Keratinocyte (primary cell): ENCODE data around the gene ADGRV1. TPM values are rescaled to one million over a fixed set of nuclear protein-coding genes. Genes with fewer than 3 reads are reported as not detected.

Experiments
- DNase-seq: peaks from one replicate; pipeline ENCODE4 v3.0.0-alpha.2; 2011; ENCODE audit warnings: low read depth, missing footprints, low spot score
- FAIRE-seq: peaks from 2 replicates; lab custom pipeline; 2011; peaks lifted over from hg19 to GRCh38; lab: Jason Lieb, UNC
- H2AFZ ChIP-seq: 2 replicates; pipeline ENCODE4 v1.6.0; 2012; ENCODE audit warnings: low read length, control low read depth, inconsistent platforms; ENCODE audit not compliant: control insufficient read depth
- H3K27ac ChIP-seq: 2 replicates; pipeline ENCODE4 v1.5.1; 2011; ENCODE audit warnings: low read length; ENCODE audit not compliant: control insufficient read depth, insufficient read depth
- H3K27me3 ChIP-seq: 3 replicates; pipeline ENCODE4 v1.6.0; 2011; ENCODE audit warnings: low read length; ENCODE audit not compliant: control insufficient read depth, insufficient read depth; ENCODE audit errors: extremely low read depth
- H3K36me3 ChIP-seq, 2 experiments: 2 replicates in 1 of 2; 3 replicates in 1 of 2; pipeline ENCODE4 v1.5.1; 2011; ENCODE audit warnings: low read length in 2 of 2, mild to moderate bottlenecking in 1 of 2; ENCODE audit not compliant: control insufficient read depth in 2 of 2, insufficient read depth in 2 of 2; ENCODE audit errors: extremely low read depth in 1 of 2
- H3K4me1 ChIP-seq: 3 replicates; pipeline ENCODE4 v1.5.1; 2011; ENCODE audit warnings: low read length; ENCODE audit not compliant: control insufficient read depth, insufficient read depth; ENCODE audit errors: extremely low read depth
- H3K4me2 ChIP-seq: 3 replicates; pipeline ENCODE4 v1.6.0; 2011; ENCODE audit warnings: low read depth, low read length; ENCODE audit not compliant: control insufficient read depth, insufficient read depth; ENCODE audit errors: extremely low read depth
- H3K4me3 ChIP-seq, 3 experiments: fragments of 200-600 bp in 1 of 3; sonication (generic) in 1 of 3; 2 replicates in 2 of 3; 3 replicates in 1 of 3; pipeline ENCODE4 v1.5.1; 2011 to 2016; ENCODE audit warnings: low read length in 3 of 3, mild to moderate bottlenecking in 3 of 3, control low read depth in 2 of 3, inconsistent platforms in 1 of 3, low read depth in 1 of 3, mixed read lengths in 1 of 3, mixed run types in 1 of 3, moderate library complexity in 1 of 3; ENCODE audit not compliant: control insufficient read depth in 2 of 3, insufficient read depth in 2 of 3; ENCODE audit errors: extremely low read depth in 1 of 3
- H3K79me2 ChIP-seq: 2 replicates; pipeline ENCODE4 v1.6.0; 2012; ENCODE audit warnings: low read length; ENCODE audit not compliant: control insufficient read depth, insufficient read depth
- H3K9ac ChIP-seq: 3 replicates; pipeline ENCODE4 v1.6.0; 2011; ENCODE audit warnings: low read length; ENCODE audit not compliant: control insufficient read depth, insufficient read depth; ENCODE audit errors: extremely low read depth
- H3K9me1 ChIP-seq: 3 replicates; pipeline ENCODE4 v1.6.0; 2011; ENCODE audit warnings: low read length; ENCODE audit not compliant: control insufficient read depth, insufficient read depth; ENCODE audit errors: extremely low read depth
- H3K9me3 ChIP-seq: 2 replicates; pipeline ENCODE4 v1.5.1; 2012; ENCODE audit warnings: low read depth, low read length; ENCODE audit not compliant: control insufficient read depth
- H4K20me1 ChIP-seq: 3 replicates; pipeline ENCODE4 v1.6.0; 2011; ENCODE audit warnings: low read length; ENCODE audit not compliant: control insufficient read depth, insufficient read depth; ENCODE audit errors: extremely low read depth
- CTCF ChIP-seq, 3 experiments: IDR thresholded peaks in 1 of 3; conservative IDR thresholded peaks in 1 of 3; optimal IDR thresholded peaks in 1 of 3; 2 replicates in 2 of 3; 3 replicates in 1 of 3; pipeline versions ENCODE3 to v1.5.1; 2011; ENCODE audit warnings: low read length in 3 of 3, mild to moderate bottlenecking in 3 of 3, moderate library complexity in 2 of 3, control low read depth in 1 of 3, inconsistent platforms in 1 of 3; ENCODE audit not compliant: insufficient read depth in 2 of 3; ENCODE audit errors: extremely low read depth in 1 of 3
- EZH2 ChIP-seq: IDR thresholded peaks from one replicate; pipeline ENCODE4 v1.6.1; 2012; ENCODE audit warnings: inconsistent platforms, mild to moderate bottlenecking, low read length, moderate library complexity
- dilution Hi-C: fragments of 300-500 bp; cut with MboI; formaldehyde crosslinking; loops from one replicate; pipeline ENCODE4 v1.7.0; 2020; ENCODE audit warnings: low sequenced_read_pairs; ENCODE audit not compliant: extremely low pct_ligation_motif_present
- polyA plus RNA-seq, 5 experiments: library from polyadenylated mRNA; depleted of rRNA in 3 of 5; stranded (reverse) in 3 of 5; stranded (forward) in 1 of 5; unstranded in 1 of 5; fragments of >200 nt; gene quantifications; 1 replicate in 1 of 5; 2 replicates in 3 of 5; 3 replicates in 1 of 5; pipeline versions ENCODE4 v1.2.1 to v1.2.3, GENCODE V29; 2011 to 2012; ENCODE audit warnings: missing spikeins in 2 of 5, low read depth in 1 of 5, low replicate concordance in 1 of 5

Gene ADGRV1
- polyA plus RNA-seq, 1 donor (not counting 4 experiments of a cell fraction or from before 2014, with no cell fraction given), result 0.05 TPM

DNA sequence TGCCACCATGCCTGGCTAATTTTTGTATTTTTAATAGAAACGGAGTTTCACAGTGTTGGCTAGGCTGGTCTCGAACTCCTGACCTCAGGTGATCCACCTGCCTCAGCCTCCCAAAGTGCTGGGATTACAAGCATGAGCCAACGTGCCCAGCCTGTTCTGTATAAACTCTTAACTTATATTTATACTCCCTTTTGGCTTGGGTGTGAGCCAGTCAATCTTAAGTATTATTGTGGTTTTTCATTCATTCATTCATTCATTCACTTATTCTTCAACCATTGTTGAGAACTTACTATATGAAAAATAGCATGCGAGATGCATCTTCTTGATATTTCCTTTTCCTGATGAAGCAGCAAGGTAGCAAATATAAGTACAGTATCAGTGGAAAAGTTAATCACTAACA, 132.9 kb downstream of the ADGRV1 start:
- Histone ChIP-seq H2AFZ (no peak overlapping the region), H3K27me3 (peaks cover 7% of the 10 kb centered on the region), H3K9ac (no peak overlapping the region), H3K36me3 (no peaks in the 10 kb centered on the region), H3K27ac (no peak overlapping the region), H3K9me3 (no peaks in the 10 kb centered on the region), H3K9me1 (no peaks in the 10 kb centered on the region), H4K20me1 (no peaks in the 10 kb centered on the region), H3K79me2 (no peaks in the 10 kb centered on the region), H3K4me1 (no peaks in the 10 kb centered on the region), H3K4me3 (no peak overlapping the region), H3K4me2 (no peak overlapping the region)
- FAIRE-seq (no peak), DNase-seq (no peak)
- dilution Hi-C loops, result no loop called here
- no peak for TF ChIP-seq EZH2
- no peak for TF ChIP-seq CTCF (optimal IDR thresholded peaks at IDR 0.05 in 1 of 3, IDR thresholded peaks at IDR 0.05 in 1 of 3, conservative IDR thresholded peaks at IDR 0.05 in 1 of 3; ENCODE audit: extremely low read depth in 1 of 3, insufficient read depth in 2 of 3, low read length in 3 of 3)

GRCh38 chr5:90696153-90696552, 137.6 kb downstream of the ADGRV1 start:
- H3K36me3 ChIP-seq, result no peaks in the 10 kb centered on the region
- H3K79me2 ChIP-seq, result no peaks in the 10 kb centered on the region
- no peaks in the 10 kb centered on the region for H3K4me1 ChIP-seq
- dilution Hi-C loops, result no loop called here
- no peak for TF ChIP-seq EZH2
- no peak for TF ChIP-seq CTCF (optimal IDR thresholded peaks at IDR 0.05 in 1 of 3, IDR thresholded peaks at IDR 0.05 in 1 of 3, conservative IDR thresholded peaks at IDR 0.05 in 1 of 3; ENCODE audit: extremely low read depth in 1 of 3, insufficient read depth in 2 of 3, low read length in 3 of 3)
- H3K4me3 ChIP-seq, result no peak overlapping the region
- no peak overlapping the region for H2AFZ ChIP-seq
- no peak overlapping the region for H3K9ac ChIP-seq
- no peak overlapping the region for H3K27ac ChIP-seq
- H4K20me1 ChIP-seq, result no peaks in the 10 kb centered on the region
- H3K27me3 ChIP-seq, result peaks cover 7% of the 10 kb centered on the region
- no peak for FAIRE-seq
- no peak overlapping the region for H3K4me2 ChIP-seq
- no peaks in the 10 kb centered on the region for H3K9me3 ChIP-seq
- no peaks in the 10 kb centered on the region for H3K9me1 ChIP-seq
- DNase-seq, result no peak
